CD4-positive, alpha-beta T cell treated with Interleukin-12 subunit alpha and Interleukin-12 subunit beta, for 1 hour (primary cell): ENCODE results near the gene FUOM.

ENCODE experiments used
- DNase-seq: peaks from one replicate; pipeline ENCODE4 v3.0.0-alpha.2; 2020

Gene FUOM

GRCh38 chr10:133366130-133366478 is 8.3 kb upstream of the FUOM start:
- DNase-seq, result no peak

GRCh38 chr10:133365461-133366129 is 7.8 kb upstream of the FUOM start:
- DNase-seq, result no peak

GRCh38 chr10:133364645-133365431 is 7.0 kb upstream of the FUOM start:
- DNase-seq, result no peak

GRCh38 chr10:133362846-133363245 is 5.0 kb upstream of the FUOM start:
- DNase-seq, result no peak

- DNase-seq, result no peak
Measured at GRCh38 chr10:133361773-133362441, 4.1 kb upstream of the FUOM start.

GRCh38 chr10:133361227-133361626 is 3.4 kb upstream of the FUOM start:
- DNase-seq, result no peak

- DNase-seq, result no peak
Measured at GRCh38 chr10:133359972-133360610, 2.3 kb upstream of the FUOM start.

GRCh38 chr10:133359554-133359971 is 1.7 kb upstream of the FUOM start:
- DNase-seq, result peak; percentile 43

- no peak for DNase-seq
Measured at GRCh38 chr10:133358925-133359310, 1.1 kb upstream of the FUOM start.

- no peak for DNase-seq
Measured at GRCh38 chr10:133358162-133358924, 524 bp upstream of the FUOM start.

- DNase-seq, result no peak
Measured at GRCh38 chr10:133356549-133357284, 1.1 kb downstream of the FUOM start.

- DNase-seq, result no peak
Measured at GRCh38 chr10:133355991-133356390, 1.8 kb downstream of the FUOM start.

GRCh38 chr10:133355266-133355665 is 2.6 kb downstream of the FUOM start:
- DNase-seq, result no peak

GRCh38 chr10:133354672-133355240 is 3.1 kb downstream of the FUOM start:
- DNase-seq, result no peak

GRCh38 chr10:133353988-133354605 is 3.7 kb downstream of the FUOM start:
- DNase-seq, result no peak

- DNase-seq, result no peak
Measured at GRCh38 chr10:133353202-133353959, 4.4 kb downstream of the FUOM start.

GRCh38 chr10:133351408-133352318 is 6.2 kb downstream of the FUOM start:
- no peak for DNase-seq

- DNase-seq, result no peak
Measured at GRCh38 chr10:133350950-133351329, 6.9 kb downstream of the FUOM start.

- no peak for DNase-seq
Measured at GRCh38 chr10:133350283-133350949, 7.4 kb downstream of the FUOM start.
